Urothelium cell line (cell line): ENCODE measurements around the gene PRKG1.
"Not testable (repeated sequence)": the region's sequence is repeated elsewhere in the genome, so short reads cannot be mapped to it uniquely, and the experiment has no call there.

Source experiments
- DNase-seq: peaks from one replicate; pipeline ENCODE4 v3.0.0; 2011; ENCODE audit warnings: low spot score, mixed read lengths
- FAIRE-seq: peaks from 2 replicates; lab custom pipeline; 2011; peaks lifted over from hg19 to GRCh38; lab: Jason Lieb, UNC

The PRKG1 gene

DNA sequence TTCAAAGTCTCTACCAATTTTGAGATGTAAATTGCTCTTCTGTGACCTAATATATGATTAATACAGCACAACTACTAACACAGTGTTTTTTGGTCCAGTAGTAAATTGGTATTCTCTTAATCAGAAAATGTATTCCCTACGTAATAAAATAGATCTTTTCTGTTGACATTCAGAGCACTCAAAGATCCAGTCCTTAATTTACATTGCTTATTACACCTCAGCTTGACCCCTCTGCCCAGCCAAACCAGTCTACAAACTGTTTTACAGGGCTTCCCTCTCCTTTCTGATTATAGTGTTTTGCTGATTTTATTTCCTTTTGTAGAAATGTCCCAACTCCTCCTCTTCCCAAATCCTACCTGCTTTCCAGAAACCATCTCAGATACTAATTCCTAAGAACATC is 293.4 kb downstream of the PRKG1 start:
- no peak for DNase-seq
- no peak for FAIRE-seq

DNA sequence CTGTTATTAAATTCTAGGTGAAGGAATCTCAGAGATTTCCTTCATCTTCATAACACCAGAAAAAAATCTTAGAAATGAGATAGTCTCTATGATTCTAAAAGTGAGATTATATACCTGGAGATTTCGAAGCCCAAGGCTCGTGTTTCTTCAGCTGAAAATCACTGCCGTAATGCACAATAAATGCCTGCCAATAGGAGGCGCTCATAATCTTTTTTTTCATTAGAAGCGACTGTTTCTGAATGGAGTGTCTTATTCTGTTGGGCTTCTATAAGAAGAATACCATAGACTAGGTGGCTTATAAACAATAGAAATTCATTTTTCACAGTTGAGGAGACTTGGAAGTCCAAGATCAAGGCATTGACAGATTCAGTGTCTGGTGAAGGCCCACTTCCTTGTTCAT is 294.7 kb downstream of the PRKG1 start:
- FAIRE-seq: no peak
- DNase-seq: no peak

GRCh38 chr10:51369903-51370302 is 295.6 kb downstream of the PRKG1 start:
- no peak for FAIRE-seq
- peak; percentile 18 for DNase-seq

DNA sequence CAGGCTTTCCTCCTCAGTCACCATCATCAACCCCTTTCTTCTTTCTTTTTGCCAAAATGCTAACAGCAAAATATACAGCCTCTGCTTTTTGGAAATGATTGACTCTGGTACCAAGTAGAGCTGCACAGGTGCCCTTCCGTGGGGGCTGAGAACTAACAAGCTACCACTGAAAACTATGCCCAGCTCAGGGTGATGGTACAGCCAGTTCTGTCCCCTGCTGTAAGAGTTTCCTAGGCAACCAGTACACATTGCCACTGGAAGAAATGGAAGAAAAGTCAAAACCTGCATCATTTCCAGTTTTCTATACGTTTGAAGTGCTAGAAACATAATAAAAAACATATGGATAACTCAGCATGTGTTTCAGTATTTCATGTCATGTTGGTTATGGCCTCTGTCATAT is 297.5 kb downstream of the PRKG1 start:
- FAIRE-seq (no peak), DNase-seq (no peak)

GRCh38 chr10:51375790-51376189 is 301.5 kb downstream of the PRKG1 start:
- no peak for DNase-seq
- no peak for FAIRE-seq

DNA sequence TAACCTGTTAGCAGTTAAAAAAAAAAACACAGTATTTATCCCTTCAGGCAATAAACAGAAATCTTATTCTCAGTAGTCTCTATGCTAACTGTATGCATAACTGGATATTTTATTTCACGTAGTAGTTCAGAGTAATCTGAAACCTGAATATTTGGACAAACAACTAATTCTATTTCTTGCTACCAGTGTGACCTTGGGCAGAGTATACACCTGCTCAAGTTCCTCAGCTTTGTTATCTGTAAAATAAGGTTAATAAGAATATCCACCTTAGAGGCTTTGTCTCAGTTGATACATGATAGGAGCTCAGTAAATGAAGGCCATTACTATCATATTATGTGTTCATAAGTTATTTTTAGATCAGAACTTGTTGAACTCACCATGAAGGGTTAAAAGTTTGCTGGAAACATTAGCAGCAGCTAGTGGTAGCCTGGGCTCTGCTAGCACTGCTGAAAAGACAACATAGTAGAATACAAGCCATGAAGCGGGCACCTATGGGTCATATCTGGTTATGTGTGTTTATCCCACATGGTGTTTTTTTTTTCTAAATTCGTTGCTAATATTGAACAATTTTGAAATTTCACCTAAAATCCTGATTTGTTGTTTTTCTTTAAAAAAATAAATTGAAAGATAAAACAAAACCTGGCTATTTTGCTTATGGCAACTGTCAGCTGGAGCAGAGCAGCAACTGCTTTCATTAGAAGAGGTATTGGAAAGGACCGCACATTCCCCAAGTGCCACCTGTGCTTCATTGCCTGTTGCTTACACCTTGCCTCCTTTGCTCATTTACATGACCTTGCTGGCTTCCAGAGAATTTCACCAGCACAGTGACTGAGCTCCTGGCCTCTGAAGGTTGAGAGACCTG is 303.0 kb downstream of the PRKG1 start:
- FAIRE-seq (no peak), DNase-seq (no peak)

- DNase-seq (no peak), FAIRE-seq (no peak)
Measured at GRCh38 chr10:51377932-51378599, 303.8 kb downstream of the PRKG1 start.

DNA sequence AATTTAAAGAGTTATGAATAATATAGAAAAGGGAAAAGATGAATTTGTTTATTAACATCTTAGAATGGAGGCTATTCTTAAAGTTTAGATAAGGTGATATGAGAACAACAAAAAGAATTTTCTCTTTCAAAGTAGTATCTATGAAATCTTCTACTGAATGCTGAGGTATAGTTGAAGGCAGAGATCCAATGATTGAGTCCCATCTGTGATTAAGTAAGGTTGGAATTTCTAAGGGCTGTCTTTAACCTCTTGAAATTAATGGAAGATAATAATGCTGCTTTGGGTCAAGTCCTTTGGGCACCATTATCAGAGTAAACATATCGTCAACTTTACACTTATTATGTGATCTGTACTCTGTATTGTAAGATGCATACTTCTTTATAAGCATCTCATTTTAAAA is 307.9 kb downstream of the PRKG1 start:
- DNase-seq (no peak), FAIRE-seq (no peak)

- DNase-seq: no peak
- no peak for FAIRE-seq
Measured at GRCh38 chr10:51384971-51385370, 310.7 kb downstream of the PRKG1 start.

GRCh38 chr10:51386248-51386885 is 312.1 kb downstream of the PRKG1 start:
- DNase-seq: no peak
- no peak for FAIRE-seq

DNA sequence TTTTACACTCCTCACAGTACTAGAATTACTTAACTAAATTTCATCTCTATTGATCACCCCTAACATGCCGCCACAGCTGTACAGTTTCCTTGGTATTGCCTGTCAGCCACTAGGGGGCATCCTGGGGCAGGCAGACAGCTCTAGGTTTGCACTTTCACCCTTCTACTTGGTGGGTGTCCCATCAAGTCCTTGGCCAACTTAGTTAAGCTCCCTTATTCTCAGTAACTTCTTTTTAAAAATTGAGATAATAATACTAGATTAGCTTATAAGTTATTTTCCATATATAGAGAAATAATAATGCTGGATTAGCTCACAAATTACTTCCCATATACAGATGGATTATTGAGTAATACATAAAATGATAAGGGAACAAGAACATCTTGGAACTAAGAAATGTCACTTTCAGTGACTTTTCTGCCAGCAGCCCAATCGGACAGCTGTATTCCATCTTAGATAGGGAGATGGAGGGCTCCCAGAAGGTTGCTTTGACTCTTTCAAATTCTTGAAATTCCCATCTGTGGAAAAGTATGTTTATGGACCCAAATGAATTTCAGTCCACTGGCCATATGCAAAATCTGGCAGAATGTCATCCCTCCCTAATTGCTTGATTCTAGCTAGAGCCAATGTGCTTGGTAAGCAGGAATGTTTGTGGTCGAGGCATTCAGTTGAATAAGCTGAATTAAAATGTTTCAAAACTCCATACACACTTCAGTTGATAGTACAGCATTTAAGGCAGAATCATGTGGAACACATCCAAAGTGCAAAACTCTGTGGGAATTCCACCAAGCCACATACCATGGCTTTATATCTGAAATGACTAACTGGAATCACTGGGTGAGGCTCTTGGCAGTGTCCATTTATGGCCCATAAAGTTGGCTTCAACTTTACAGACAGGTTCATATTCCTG is 315.4 kb downstream of the PRKG1 start:
- no peak for FAIRE-seq

GRCh38 chr10:51393006-51393405 is 318.7 kb downstream of the PRKG1 start:
- not testable (repeated sequence) for DNase-seq, FAIRE-seq

More for the DNA sequence above, 315.4 kb downstream of the PRKG1 start:
- DNase-seq: peak; percentile 55

DNA sequence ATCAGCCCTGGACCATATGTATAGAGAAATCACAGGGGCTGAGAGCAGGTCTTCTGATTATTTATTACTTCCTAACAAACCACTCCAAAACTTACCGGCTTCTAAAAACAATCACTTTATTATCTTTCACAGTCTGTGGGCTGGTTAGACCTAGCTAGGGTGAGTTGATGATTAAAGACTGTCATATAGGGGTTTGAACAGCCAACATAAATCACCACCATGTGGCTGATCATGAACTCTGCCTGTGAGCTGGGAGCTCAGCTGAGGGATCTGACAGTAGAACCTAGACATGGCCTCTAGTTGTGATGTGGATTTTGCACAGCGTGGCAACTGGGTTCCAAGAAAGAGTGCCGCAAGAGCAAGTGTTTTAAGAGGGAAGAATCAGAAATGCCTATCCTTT is 319.8 kb downstream of the PRKG1 start:
- DNase-seq (no peak), FAIRE-seq (no peak)

- FAIRE-seq (no peak), DNase-seq (no peak)
Measured at GRCh38 chr10:51397244-51397643, 323.0 kb downstream of the PRKG1 start.

DNA sequence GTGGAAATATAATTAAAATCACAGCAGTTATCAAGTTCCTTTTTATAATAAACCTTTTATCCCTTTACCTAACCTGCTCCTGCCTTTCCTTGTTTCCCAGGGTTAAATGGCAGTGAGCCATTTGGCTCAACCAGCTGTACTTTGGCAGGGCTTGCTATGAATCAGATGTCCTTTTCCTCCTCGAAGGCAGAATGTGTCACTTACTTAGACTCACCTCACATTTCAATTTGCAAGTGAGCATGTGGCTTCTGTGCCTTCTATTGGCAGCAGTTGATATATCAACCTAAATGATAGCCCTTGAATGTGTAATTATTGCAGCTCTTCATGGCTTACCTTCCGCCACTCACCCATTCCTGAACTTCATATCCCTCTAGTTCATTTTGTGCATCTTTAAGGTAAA is 323.4 kb downstream of the PRKG1 start:
- peak; percentile 46 for FAIRE-seq
- peak; percentile 56 for DNase-seq

- FAIRE-seq (no peak), DNase-seq (no peak)
Measured at GRCh38 chr10:51399840-51400239, 325.6 kb downstream of the PRKG1 start.

DNA sequence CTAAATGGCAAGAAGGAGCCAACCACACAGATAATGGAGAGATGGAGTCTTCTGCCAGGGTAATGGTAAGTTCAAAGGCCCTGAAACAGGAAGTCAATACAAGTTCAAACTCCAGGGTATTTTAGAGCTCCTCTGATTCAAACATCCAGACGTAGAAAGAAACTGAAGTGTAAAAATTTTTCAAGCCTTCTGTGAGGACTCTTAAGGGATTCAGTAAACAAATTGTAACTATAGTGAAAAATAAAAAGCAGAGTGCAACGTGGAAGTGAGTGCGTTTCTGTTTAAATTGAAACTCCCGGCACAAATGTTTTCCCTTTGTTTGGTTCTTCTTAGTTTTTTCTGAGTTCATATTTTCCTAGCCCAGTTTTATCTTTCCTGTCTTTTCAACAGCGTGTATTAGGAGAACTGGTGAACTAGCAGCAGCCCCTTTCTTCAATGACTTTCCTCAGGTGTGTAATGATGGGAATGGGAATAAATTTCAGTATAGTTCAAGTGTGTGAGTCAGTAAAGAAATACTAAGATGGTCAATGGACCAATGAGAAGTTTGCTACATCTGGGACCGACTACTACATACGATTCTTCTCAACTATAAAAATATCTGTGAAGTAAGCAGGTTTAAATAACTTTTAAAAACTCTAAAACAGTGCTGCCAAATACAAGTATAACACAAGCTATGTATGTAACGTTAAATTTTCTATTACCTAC is 326.3 kb downstream of the PRKG1 start:
- no peak for DNase-seq
- no peak for FAIRE-seq

GRCh38 chr10:51403521-51403920 is 329.2 kb downstream of the PRKG1 start:
- no peak for DNase-seq
- FAIRE-seq: no peak

DNA sequence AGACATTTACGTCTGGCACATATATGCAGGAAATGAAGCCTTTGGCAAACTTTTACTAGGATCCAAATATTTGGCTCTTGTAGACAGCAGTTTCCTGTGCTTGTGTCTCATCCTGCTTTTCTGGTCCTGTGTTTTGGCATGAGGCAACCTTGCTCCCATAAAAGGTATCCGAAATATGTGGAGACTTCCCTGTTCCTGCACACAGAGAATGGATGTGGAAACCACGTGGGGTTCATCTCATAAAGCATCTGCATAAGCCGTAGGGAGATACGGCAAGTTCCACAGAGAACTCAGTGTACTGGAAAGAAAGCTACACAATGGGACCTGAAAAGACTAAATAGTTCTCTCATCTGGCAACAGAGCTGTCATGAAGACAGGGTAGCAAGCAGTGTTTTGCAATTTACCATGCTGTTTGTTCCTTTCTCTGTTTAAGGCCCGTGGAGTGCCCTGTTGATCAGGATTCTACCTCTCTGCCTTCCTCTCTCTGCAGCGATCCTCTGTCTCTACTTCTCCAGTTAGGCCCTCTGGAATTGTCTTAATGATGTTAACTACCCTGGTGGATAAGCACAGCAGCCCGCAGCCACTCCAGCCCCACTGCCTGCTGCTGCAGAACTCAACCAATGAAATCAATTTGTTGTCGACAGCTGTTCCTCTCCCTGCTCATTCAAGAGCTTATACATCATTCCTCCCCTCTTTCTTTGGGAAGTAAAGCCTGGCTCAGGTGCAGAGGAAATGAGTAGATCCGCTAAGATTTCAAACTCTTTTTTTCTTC is 331.5 kb downstream of the PRKG1 start:
- DNase-seq (no peak), FAIRE-seq (no peak)
